Activated T-helper 1 cell treated with Interleukin-2 at 50 U/mL for 16 hours (primary cell): ENCODE measurements around the gene SPATA46.

Experiments
- DNase-seq: peaks from one replicate; pipeline ENCODE4 v3.0.0-alpha.2; 2020; ENCODE audit warnings: low read depth

SPATA46 gene

DNA sequence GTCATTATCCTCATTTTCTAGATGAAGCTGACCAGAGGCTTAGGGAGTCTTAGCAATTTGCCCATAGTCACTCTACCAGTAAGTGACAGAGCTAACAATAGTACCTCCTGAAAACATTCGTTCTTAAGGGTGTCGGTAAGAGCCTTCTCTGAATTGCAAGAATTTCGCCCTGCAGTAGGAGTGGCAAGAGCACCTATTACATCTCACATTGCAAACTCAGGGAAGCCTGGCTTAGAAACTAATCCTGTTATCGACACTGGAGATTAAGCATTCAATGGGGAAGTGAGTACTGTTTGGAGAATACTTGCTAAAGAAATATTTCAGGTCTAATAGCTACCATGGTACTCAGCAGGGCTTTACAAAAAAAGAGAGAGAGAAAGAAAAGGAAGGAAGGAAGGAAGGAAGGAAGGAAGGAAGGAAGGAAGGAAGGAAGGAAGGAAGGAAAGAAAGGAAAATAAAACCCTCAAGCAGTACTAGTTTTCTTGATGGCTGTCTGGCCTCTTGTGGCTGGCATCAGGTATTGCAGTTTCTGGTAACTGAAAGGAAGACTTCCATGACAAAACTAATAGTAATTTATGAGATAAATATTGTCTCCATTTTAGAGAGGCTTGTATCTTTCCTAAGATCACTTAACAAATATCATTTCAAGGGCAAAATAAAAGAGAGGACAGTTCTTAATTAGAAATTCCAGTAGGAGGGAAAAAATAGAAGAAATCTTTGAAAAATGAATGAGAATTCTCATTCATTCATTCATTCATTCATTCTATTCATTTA lies 15.3 kb upstream of the SPATA46 start:
- no peak for DNase-seq

DNA sequence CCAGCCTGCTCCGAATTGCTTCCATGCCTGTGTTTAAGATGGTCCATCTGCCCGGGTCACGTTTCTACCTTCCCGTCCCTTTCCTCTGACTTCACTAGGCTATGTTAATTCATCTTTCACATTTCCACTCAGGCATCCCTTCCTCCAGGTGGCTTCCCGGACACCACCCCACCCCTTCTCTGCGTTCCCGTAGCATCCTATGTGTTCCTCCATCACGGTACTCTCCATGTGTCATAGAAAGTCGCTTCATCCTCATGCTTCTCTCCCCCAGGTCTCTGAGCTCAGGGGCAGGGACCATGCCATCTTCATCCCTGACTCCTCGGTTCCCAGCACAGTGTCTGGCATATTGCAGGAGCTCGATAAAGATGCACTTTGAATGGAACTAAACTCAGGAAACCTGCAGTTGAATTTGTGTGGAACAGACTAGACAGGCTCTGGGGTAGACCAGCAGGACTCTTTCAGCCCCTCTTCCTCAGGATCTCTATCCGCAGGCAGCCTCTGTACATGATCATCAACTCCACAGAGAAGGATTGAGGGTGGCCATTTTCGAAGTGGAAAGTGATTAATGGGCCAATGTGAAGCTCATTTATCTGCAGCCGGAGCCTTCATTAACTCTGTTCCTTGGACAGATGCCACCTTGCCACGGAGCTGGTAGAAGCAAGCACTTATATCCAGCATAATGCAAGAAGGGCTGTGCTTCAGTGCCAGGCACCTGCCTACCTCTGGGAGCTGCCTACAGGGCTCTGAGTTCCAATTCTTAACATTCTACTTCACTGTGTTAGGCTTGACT lies 13.9 kb upstream of the SPATA46 start:
- no peak for DNase-seq

- no peak for DNase-seq
These were observed 13.3 kb upstream of the SPATA46 start for GRCh38 chr1:162389971-162390370.

GRCh38 chr1:162389021-162389818 lies 12.6 kb upstream of the SPATA46 start:
- no peak for DNase-seq

DNA sequence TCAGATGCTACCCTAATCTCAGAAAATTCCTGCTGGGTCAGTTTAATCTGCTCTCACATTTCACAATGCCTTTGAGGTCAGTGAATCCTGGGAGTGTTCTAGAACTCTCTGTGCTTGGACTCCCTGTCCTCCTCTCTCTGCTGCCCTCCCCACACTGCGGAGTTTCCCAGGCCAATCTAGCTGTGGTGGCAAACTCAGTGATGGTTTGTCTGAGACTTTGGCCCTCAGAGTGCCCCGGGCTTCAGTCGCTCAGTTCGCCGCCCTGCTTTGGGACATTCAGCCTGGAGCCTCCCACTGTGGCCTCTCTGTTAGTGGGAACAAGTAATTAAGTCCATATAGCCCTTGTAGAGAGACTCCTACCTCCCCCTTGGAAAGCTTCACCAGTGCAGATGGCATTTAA lies 12.0 kb upstream of the SPATA46 start:
- DNase-seq, result no peak

GRCh38 chr1:162388083-162388594 lies 11.5 kb upstream of the SPATA46 start:
- DNase-seq, result no peak

DNA sequence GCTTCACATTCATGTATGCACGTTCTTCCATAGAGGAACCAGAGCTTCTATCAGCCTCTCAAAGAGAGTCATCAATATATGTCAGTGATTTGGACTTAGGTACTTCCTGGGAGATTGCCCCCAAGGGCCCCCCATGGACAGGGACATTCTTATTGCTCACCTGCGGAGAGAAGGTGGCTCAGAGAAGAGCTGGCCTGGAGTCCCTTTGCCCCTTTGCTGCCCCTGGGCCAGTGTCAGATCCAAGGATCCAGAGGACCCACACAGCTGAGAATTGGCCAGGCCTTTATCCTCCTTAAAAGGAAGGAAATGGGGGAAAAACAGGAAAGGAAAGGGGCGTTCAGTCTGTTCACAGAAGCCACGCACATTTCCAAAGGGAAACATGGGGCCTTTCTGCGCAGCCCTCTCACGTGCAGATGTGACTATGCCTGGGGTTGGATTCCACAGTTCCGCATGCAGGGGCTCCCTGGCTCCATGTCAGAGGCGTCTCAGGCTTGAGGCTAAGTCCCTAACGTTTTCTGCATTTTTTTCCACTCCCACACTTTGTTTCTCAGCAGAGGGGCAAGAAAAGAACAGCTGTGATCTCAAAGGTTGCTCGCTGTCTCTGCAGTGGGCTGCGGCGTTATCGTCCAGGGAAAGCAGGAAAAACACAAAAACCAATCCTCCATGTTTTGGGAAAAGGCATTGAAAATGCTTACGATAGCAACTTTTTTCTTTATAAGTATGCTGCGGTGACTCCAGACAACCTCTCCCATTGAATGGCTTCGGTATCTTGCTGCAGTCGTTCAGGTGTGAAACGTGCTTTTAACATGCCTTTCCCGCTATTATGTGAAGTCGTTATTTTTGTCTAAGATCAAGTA lies 10.8 kb upstream of the SPATA46 start:
- no peak for DNase-seq

GRCh38 chr1:162386292-162387225 lies 9.9 kb upstream of the SPATA46 start:
- no peak for DNase-seq

GRCh38 chr1:162385702-162386101 lies 9.0 kb upstream of the SPATA46 start:
- DNase-seq, result no peak

GRCh38 chr1:162385280-162385623 lies 8.6 kb upstream of the SPATA46 start:
- DNase-seq, result no peak

- DNase-seq, result no peak
These were observed 8.1 kb upstream of the SPATA46 start for GRCh38 chr1:162384601-162385279.

GRCh38 chr1:162384116-162384515 lies 7.5 kb upstream of the SPATA46 start:
- no peak for DNase-seq

- no peak for DNase-seq
These were observed 6.9 kb upstream of the SPATA46 start for GRCh38 chr1:162383516-162383915.

DNA sequence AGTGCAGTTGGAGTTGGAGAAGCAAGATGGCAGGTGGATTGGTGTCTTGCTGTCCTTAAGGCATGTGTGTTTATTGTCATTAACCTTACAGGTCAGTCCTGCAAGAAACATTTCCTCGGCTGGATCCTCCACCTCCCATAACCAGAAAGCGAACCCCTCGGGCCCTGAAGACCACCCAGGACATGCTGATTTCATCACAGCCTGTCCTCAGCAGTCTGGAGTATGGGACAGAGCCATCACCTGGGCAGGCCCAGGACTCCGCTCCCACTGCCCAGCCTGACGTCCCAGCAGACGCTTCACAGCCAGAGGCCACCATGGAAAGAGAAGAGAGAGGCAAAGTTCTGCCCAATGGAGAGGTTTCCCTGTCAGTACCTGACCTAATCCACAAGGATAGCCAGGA lies 6.4 kb upstream of the SPATA46 start:
- DNase-seq, result no peak

DNA sequence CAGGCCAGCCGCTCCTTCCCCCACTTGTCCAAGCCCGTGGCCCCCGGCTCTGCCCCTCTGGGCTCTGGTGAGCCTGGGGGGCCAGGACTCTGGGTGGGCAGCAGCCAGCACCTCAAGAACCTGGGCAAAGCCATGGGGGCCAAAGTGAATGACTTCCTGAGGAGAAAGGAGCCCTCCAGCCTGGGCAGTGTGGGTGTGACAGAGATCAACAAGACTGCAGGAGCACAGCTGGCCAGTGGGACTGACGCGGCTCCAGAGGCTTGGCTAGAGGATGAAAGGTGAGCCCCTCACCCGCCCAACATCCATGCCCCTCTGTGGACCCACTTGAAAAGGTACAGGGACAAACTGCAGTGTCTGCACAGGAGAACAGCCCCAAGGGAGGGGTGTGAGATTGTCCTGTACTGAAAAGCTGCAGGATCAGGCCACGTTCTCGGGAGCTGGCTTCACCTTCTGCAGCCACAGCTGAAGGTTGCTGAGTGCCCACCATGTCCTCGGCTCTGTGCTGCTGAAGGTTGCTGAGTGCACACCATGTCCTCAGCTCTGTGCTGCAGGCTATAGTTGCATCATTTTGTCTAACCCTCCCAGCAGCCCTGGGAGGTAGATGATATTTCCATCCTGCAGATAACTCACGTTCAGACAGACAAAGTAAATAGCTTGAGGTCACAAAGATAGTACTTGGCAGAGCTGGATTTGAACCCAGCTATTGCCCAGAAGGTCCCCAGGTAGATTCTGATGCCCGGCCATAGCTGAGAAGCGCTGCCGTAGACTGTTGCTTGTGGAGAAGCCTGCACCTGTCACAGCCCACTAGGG lies 5.5 kb upstream of the SPATA46 start:
- DNase-seq, result no peak

DNA sequence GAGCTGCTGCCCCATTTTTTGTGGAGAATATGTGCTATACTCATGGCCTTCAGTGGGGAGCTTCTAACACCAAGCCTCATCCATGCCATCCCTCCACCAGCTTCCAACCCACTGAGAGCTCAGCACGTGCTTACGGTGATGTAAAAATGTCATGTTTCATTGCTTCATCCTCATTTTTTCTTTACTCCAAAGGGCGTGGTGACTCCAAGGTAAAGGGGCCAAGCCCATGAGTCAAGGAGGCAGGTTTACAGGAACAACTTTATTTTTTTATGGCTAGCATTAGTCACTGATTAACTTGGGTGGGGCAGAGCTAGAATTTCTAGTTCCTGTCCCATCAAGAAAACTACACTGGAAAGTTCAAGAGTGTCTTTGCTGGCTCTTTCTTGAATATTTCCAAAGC lies 4.7 kb upstream of the SPATA46 start, which contains the start of gene C1orf226:
Gene C1orf226 (plus strand): TSS at position 346 of the 400 bp plus-strand sequence. CDS start 174 bp downstream, outside the sequence.
- no peak for DNase-seq

DNA sequence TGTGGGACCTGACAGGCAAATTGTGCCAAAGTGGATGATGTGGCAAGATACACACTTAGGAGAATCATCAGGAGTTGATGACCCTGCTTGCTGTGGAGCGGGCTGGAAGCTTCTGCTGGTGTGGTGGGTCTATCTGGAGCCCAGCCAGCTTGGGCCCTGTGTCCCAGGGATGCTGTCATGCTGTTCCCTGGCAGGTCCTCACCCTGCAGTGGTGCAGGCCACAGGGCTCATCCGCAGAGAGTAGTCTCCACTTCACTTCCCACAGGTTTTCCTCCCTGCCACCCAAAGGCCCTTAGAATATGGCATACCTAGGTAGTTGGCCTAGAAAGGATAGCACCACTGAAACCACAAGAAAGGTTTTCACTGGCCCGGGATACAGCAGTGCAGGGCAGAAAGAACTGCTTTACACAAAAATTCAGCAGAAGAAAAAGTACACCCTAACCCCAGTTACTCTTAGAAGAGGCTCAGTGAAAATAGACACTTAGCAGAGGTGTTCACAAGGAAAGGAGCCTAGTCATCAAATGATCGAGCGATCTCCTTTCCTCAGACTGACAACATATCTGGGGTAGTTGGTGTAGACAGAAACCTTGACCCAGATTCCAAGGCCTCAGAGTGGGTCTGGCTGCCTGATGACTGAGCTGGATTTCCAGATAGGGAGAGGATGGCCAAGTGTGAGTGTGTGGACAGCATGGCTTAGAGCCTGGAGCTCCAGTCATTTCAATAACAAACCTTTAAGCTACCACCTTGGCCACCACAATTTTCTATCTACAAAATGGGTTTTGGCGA lies 3.6 kb upstream of the SPATA46 start:
- no peak for DNase-seq

- DNase-seq, result no peak
These were observed 1.2 kb downstream of the SPATA46 start for GRCh38 chr1:162375463-162375862.
